Activated CD4-positive, CD25-positive, alpha-beta regulatory T cell treated with anti-CD3 and anti-CD28 coated beads, Interleukin-2, amount 50 U/mL, for 24 hours (primary cell): ENCODE results near the gene IER5L.
"Not testable (repeated sequence)": the region's sequence is repeated elsewhere in the genome, so short reads cannot be mapped to it uniquely, and the experiment has no call there.

Experiments used
- ATAC-seq, 2 donors: fragments of 150-1000 bp; cut with Tn5 transposase; one replicate each; pipeline ENCODE4 v1.10.0; 2021; ENCODE audit warnings: mild to moderate bottlenecking in 1 of 2, moderate library complexity in 1 of 2

The IER5L gene

DNA sequence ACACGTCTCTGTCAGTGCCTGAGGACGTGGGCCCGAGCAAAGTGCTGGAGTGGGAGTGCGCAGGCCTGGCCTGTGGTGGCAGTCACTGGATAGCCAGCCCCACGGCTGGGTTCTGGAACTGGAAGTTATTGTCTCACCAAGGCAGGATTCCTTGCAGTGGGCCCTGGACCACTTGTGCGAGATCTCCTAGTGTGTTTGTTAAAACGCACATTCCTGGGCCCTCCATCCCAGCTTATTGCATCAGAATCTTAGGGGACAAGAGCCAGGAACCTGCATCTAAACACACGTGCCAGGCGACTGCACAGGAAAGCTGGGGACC, 40.0 kb downstream of the IER5L start:
- no peak for ATAC-seq

DNA sequence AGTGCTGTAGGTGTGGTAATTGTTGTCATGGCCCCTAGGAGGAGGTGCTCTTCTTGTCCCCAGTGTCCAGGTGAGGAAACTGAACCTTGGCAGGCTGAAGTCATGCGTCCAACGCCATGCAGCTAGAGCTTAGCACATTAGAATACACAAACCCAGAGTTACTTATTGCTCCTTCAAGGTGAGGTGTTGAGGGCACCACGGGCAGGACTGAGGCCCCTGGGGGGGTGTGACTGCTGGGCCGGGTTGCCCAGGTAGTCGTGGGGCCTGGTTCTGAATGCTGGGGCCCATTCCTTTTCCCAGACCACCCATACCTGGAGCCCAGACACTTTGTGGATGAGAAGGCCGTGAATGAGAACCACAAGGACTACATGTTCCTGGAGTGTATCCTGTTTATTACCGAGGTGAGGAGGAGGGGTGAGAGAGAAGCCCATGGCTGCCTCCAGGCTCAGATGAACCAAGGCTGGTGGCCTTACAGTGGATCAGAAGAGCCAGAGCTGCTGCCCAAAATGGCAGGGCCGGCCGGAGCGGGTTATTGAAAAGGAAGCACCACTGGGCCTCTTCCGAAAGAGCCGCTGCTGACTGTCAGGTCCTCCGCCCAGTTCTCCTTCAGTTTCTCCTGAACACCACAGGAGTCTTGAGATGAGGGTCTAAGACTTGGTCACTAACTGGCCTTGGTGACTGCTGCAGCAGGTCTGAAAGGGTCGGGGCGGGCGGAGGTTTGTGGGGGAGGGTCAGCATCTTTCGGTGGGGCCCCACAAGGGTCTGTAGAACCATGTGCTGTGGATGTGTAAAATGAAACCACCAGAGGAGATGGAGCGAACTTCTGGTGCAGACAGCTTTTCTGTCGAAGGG, 40.5 kb downstream of the IER5L start:
- ATAC-seq = no peak

DNA sequence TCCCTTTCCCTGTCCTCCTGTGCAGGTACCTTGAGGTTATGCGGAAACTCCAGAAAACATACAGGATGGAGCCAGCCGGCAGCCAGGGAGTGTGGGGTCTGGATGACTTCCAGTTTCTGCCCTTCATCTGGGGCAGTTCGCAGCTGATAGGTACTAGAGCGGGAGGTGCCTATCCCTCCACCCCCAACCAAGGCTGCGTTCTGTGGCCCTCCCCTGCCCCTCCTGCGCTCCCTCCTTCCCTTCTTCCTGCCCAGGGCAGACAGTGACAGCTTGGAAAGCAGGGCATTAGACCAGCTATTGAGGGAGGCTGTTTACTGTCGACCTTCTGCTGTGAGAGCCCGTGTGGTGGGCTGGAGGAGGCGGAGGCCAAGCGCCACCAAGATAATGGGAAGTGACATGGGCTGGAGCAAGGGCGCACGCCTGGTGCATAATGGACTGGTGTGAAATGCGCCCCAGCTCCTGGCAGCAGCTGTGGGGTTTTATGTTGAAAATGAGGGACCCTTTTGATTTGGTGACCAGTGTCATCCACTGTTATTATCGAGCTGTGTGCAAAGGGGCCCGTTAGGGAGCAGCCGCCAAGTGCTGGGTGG, 41.5 kb downstream of the IER5L start:
- ATAC-seq = no peak

DNA sequence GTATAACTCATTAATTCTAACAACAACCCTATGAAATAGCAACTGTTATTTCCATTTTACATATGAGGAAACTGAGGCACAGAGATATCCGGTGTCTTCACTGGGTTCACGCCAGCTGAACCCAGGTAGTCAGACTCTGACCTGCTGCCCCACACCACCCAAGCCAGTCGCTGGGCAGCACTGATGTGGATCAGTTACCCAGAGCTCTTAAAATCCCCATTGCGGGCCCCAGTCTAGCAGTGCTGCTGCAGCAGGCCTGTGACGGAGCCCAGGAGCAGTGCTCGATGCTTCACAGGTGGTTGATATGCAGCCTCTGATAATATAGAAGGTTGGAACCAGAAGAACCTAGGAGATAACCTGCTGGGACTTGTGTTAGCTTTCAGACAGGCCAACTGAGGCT, 42.6 kb downstream of the IER5L start:
- no peak for ATAC-seq

DNA sequence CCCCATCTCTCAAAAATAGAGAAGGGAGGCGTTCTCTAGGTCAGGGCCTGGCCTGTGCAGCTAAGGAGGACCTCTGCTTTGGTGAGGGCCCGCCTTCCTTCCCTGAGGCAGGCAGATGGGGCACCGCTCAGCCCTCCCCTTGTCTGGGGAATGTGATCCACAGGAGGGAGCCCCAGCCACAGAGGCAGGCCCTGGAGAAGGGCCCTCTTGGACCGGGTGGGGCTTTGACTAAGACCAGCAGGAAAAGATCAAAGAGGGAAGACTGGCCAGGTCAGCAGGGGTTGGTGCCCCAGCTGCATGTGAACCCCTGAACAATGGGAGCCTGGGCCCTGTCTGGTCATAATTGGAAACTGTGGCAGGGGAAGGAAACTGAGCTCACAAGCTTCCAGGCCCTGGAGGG, 45.0 kb downstream of the IER5L start:
- no peak for ATAC-seq

DNA sequence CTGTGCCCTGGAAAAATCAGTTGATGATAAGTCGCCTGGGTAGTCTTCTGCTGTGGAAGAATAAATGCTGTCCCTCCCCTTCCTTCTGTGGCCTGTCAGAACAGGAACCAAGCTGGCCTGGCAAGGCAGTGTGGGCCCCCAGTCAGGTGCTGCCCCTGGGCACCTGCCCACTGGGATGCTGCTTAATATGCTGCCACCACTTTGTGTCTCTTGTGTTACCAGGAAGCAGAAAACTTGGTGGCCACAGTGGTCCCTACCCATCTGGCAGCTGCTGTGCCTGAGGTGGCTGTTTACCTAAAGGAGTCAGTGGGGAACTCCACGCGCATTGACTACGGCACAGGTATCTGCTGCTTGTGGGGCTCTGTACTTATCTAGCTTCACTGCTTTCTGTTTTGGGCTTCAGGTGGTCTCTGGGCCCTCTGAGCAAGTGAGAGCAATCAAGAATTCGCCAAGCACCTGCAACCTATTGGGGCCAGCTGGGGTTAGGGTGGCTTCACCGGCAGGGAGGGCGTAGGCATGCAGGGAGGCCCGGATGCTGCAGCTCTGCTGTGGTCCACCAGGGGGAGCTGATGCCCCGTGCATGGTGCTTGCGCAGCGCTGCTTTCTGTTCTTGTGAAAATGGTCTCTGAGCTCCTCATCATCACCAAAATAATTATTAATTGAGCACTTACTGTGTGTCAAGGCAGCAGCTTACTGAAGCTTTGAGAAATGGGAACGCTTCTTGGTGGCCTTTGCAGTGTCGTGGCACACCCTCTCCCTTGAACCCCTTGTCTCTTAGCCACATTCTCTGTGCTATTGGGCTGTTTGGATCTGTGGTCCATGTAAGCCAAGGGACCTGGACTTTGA, 46.5 kb downstream of the IER5L start:
- peak; percentile 96 for ATAC-seq

DNA sequence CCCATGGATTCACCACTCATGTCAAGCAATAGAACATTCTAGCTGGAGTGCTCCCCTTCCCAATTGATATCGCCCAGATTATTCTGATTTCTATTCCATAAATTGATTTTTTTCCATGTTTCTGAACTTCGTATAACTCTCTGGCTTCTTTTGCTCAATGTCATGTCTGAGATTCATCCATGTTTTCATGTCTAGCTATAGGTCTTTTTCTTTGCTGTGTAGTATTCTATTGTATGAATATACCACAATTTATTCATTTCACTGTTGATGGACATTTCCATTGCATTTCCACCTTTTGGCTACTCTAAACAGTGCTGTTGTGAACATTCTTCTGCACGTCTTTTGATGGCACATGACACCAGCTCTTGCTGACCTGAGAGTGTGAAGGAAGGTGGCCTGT, 47.3 kb downstream of the IER5L start:
- no peak for ATAC-seq

DNA sequence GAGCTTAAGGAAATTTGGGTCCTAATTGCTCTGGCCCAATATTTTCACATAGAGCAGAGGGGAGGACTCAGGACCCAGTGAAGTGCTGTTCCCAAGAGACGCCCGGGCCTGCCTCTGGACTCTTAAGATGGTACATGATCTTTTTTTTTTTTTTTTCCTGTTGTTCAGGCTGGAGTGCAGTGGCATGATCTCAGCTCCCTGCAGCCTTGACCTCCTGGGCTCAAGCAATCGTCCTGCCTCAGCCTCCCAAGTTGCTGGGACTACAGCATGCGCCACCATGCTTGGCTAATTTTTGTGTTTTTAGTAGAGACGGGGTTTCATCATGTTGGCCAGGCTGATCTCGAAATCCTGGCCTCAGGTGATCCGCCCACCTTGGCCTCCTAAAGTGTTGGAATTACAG, 47.8 kb downstream of the IER5L start:
- not testable (repeated sequence) for ATAC-seq

DNA sequence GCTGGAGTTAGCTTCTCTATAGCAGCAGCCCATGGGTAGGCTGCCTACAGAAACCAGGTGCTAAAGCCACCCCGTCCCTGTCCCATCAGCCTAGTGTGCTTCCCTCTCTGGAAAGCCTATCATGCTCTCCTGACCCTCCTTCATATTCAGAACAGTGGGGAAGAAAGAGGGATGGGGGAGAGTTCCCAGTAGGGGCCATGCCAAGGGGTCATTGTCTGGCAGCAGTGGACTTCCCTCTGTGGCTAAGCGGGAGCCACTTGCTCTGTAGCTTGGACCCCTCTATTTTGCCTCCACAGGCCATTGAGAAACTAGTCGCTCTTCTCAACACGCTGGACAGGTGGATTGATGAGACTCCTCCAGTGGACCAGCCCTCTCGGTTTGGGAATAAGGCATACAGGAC, 49.4 kb downstream of the IER5L start:
- no peak for ATAC-seq

DNA sequence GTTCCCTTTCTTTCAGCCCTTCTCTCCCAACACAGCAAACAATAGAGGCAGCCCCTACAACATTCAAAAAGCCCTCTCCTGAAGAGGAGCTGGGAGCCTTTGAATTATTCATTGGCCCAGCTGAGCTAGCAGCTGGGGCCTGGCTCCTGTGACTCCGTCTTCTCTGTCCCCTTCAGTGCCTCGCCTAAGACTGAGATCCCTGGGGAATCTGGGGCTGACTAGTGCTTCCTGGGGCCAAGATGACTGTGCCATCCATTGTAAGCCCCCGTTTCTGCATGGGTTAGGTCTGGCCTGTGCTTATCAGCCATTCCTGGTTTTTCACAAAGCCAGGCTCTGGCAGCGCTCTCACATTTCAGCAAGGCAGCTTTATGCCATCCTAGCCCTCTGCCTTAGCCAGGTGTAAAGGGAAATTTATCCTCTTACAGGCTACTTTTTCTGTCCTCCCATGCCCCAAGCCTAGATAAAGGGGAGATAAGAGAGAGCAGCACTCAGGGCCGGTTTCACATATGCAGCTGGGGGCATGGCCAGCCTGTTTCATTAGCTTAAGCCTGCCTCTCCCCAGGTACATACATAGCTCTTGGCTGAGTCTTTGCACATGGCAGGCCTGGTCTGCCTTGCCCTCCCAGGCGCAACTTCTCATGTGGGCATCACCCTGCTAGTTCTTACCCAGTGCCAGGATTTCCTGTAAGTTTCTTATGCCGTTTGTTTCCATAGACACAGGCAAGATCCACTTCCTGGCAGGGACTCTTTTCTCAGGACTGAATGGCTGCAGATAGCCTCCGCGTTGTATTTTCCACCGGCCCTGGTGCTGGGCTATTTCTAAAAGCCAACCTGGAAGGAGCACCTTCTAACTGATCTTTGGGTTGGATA, 51.1 kb downstream of the IER5L start:
- no peak for ATAC-seq
